GM18499 (cell line): ENCODE results near the gene DHRSX.
"Not testable (repeated sequence)": the region's sequence is repeated elsewhere in the genome, so short reads cannot be mapped to it uniquely, and the experiment has no call there.

Experiments used
- ATAC-seq: cut with Tn5 transposase; IDR thresholded peaks from one replicate; pipeline ENCODE4 v1.9.1; 2021; ENCODE audit warnings: moderate number of reproducible peaks; ENCODE audit not compliant: insufficient read depth, unreplicated experiment

DHRSX gene

DNA sequence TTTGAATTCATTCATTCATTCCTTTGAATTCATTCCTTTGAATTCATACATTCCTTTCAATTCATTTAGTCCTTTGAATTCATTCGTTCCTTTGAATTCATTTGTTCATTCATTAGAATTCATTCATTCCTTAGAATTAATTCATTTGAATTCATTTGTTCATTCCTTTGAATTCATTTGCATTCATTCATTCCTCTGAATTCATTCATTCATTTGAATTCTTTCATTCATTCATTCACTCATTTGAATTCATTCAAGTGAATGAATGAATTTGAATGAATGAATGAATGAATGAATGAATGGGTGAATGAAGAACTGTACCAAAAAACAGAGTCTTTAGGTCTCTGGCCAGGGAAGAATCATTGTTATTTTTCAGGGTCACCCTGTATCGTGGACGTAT is 216.6 kb downstream of the DHRSX start:
- ATAC-seq = no peak

DNA sequence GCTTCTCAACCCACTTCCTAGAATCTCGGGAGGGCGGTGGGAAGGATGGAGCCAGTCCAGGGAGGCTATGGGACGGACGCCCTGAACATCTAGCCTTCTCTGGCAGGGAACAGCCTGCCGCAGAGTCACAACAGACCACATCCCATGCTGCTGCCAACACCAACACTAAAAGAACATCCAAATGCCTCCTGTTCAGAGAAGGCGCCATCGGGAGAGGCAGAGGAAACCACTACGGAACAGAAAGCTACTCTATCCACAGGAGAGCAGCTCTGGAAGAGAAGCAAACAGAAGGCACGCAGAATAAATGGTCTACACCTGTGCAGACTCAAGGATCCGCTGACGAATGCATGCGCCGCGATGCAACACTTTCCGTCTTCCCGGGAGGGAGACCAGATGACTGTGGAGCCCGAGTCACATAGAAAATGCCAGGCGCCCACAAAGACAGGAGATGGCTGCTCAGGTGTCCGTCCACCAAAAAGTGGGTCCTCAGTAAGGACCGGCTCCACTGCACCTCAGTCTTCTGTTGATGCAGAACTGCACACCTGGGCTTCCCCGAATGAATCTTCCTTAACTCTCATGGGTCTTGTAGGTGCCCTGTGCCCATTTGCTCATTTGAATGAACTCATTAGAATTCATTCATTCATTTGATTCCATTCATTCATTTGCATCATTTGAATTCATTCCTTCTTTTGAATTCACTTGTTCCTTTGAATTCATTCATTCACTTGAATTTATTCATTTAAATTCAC is 217.5 kb downstream of the DHRSX start:
- ATAC-seq = no peak

DNA sequence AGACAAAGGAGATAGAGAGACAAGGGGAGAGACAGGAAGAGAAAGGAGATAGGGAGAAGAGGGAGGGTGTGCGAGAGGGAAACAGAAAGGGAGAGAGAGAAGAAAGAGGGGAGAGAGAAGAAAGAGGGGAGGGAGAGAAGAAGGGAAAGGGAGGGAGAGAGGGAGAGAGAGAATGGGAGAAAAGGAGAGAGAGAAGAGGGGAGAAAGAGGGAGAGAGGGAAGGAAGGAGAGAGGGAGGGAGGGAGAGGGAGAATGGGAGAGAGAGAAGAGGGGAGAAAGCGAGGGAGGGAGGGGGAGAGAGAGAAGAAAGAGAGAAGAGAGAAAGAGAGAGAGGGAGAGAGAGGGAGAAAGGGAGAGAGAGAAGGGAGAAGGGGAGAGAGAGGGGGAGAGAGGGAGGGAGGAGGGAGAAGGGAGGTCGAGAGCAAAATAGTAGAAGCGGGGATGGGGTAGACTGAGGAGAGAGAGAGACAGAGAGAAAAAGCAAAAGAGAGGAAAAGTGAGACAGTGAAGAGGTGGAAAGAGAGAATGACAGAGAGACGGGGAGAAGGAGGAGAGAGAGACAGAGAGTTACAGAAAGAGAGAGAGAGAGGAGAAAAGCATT is 218.2 kb downstream of the DHRSX start:
- ATAC-seq = no peak

DNA sequence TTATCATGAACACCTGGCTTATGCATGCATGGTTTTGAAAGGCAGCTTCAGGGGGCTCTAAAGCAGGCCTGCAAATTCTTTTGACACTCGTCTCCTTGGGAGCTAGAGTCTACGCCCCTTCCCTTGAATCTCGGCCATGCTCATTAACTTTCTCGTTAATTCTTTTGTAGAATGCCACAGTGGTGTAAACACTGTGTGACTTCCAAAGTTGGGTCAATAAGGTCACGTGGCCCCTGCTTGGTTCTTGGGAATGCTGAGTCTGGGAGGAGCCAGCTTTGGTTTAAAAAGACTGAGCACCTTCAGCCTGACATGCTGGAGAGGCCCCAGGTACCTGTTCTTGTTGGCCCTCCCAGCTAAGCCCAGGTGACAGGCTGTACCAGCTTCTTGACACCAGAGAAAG is 228.4 kb downstream of the DHRSX start:
- ATAC-seq = no peak

DNA sequence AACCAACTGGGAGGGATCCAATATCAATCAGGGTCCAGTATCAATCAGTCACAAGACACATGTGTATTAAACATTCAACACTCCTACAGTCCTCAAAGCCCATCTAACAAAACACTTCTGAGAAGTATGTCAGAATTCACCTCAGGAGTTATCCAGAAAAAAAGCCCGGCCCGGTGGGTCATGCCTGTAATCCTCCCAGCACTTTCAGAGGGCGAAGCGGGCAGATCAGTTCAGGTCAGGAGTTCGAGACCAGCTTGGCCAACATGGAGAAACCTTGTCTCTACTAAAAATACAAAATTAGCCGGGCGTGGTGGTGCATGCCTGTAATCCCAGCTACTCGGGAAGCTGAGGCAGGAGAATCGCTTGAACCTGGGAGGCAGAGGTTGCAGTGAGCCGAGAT is 229.2 kb downstream of the DHRSX start:
- ATAC-seq = not testable (repeated sequence)

DNA sequence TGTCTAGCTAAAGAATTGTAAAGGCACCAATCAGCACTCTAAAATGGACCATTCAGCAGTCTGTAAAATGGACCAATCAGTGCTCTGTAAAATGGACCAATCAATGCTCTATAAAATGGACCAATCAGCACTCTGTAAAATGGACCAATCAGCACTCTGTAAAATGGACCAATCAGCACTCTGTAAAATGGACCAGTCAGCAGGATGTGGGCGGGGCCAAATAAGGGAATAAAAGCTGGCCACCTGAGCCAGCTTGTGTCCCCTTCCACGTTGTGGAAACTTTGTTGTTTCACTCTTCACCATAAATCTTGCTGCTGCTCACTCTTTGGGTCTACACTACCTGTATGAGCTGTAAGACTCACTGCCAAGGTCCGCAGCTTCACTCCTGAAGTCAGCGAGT is 230.0 kb downstream of the DHRSX start:
- not testable (repeated sequence) for ATAC-seq

DNA sequence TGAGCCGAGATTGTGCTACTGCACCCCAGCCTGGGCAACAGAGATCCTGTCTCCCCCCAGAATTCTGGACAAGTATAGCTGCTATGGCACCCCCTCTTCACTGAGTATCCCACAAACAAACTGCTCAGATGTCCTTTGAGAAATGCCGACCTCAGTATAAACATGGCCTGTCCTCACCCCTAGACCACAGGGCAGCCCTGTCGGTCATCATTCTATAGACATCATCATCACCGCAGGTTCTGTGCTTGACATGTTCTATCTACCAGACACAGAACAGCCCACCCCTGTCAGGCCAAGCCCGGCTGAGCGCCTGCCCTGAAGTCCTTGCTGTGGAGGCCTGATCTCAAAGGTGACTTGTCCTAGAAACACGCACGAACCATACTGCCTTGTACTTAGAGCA is 232.9 kb downstream of the DHRSX start:
- no peak for ATAC-seq

DNA sequence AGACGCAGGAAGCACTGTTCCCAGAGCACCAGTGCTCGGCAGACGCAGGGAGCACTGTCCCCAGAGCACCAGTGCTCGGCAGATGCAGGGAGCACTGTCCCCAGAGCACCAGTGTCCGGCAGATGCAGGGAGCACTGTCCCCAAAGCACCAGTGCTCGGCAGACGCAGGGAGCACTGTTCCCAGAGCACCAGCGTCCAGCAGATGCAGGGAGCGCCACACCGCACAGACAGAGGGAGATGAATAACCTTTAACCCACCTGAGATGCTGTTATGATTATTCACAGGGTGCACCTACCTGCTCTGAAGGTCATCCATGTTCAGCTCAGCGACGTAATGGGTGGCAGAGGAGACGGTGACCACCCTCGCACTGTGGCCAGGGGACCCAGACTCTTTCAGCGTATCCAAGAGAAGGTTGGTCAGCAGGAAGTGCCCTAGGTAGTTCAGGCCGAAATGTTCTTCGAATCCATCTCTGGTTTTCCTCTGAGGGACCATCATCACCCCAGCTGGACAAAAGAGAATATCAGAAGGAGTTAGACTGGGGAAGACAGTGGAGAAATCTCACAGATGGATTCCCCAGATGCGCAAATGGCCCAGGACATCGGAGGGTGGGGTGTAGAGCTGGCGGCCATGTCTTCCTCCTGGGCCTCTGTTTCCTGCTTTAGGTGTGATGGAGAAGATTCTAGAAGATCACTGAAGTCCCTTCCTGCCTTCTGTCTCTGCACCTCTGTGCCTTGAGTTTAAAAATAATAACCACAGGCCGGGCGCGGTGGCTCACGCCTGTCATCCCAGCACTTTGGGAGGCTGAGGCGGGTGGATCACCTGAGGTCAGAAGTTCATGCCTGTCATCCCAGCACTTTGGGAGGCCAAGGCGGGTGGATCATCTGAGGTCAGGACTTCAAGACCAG is 234.1 kb downstream of the DHRSX start:
- ATAC-seq = no peak

DNA sequence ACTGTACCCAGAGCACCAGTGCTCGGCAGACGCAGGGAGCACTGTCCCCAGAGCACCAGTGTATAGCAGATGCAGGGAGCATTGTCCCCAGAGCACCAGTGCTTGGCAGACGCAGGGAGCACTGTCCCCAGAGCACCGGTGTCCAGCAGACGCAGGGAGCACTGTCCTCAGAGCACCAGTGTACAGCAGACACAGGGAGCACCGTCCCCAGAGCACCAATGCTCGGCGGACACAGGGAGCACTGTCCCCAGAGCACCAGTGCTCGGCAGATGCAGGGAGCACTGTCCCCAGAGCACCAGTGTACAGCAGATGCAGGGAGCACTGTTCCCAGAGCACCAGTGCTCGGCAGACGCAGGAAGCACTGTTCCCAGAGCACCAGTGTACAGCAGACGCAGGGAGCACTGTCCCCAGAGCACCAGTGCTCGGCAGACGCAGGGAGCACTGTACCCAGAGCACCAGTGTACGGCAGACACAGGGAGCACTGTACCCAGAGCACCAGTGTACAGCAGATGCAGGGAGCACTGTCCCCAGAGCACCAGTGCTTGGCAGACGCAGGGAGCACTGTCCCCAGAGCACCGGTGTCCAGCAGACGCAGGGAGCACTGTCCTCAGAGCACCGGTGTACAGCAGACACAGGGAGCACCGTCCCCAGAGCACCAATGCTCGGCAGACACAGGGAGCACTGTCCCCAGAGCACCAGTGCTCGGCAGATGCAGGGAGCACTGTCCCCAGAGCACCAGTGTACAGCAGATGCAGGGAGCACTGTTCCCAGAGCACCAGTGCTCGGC is 234.9 kb downstream of the DHRSX start:
- ATAC-seq = not testable (repeated sequence)

DNA sequence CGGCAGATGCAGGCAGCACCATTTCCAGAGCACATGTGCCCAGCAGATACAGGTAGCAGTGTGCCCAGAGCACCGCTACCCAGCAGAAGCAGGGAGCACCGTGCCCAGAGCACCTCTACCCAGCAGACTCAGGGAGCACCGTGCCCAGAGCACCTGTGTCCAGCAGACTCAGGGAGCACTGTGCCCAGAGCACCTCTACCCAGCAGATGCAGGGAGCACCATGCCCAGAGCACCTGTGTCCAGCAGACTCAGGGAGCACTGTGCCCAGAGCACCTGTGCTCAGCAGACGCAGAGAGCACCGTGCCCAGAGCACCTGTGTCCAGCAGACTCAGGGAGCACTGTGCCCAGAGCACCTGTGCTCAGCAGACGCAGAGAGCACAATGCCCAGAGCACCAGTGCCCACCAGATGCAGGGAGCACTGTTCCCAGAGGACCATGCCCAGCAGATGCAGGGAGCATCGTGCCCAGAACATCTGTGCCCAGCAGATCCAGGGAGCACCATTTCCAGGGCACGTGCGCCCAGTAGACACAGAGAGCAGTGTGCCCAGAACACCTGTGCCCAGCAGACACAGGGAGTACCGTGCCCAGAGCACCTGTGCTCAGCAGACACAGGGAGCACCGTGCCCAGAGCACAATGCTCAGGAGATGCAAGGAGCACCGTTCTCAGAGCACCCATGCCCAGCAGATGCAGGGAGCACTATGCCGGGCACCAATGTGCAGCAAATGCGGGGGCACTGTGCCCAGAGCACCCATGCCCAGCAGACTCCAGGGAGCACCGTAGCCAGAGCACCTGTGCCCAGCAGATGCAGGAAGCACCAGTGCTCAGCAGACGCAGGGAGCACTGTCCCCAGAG is 236.4 kb downstream of the DHRSX start:
- ATAC-seq = no peak

DNA sequence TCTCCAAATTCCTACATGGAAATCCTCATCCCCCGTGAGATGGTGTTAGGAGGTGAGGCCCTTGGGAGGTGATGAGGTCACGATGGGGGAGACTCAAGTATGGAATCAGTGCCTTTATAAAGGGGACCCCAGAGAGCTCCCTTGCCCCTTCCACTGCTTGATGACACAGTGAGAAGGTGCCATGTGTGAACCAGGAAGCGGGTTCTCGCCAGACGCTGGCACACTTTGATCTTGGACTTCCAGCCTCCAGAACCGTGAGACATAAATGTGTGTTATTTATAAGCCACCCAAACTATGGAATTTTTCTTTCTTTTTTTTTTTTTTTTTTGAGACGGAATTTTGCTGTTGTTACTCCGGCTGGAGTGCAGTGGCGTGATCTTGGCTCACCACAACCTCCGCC is 237.6 kb downstream of the DHRSX start:
- no peak for ATAC-seq

DNA sequence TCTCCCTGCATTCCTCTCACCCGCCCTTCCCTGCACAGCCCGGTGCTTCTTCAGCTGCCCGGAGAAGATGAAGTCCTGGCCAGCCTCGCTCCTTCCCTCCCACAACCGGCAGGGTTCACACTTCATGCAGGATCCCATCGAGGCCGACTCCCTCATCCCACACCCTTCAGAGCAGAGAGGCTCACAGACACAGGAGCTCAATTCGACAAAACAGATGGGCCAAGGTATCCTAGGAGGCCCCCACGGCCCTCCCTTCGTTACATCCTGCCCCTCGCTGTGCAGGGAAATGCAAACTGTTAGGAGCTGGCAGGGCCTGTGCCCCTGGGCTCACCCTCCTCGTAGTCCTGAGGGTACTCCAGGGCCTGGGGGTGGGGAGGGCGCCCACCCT is 238.1 kb downstream of the DHRSX start:
- ATAC-seq = no peak

DNA sequence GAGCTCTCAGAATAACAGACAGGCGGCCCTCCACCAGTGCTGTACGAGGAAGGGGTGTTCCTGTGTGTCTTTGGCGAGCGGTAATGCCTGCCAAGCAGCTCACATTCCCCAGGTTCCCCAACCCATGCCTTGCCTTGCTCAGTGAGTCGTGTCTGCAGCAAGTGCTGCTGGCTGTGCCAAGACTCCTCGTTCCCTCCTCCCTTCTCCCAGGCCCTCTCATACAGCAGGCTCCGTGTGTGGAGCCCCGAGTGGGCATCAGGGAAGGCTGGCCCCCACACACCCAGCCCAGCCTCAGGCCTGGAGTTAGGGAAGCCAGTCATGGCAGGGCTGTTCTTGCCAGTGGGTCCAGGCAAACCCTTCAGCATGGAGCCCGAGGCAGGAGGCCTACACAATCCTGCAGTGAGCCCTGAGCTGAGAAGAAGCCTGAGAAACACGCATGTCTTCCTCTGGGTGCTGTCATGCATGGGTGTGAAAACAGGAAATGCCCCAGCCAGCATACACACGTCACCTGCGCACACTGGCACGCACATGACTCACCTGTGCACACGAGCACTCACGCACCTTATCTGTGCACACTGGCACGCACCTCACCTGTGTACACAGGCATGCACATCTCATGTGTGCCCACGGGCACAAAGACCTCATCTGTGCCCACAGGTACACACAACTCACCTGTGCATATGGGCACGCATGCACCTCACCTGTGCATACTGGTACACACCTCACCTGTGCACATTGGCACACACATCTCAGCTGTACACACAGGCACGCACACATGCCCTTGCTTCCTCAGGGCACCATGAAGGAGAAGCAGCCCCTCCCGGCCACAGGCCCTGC is 238.7 kb downstream of the DHRSX start:
- ATAC-seq = no peak

DNA sequence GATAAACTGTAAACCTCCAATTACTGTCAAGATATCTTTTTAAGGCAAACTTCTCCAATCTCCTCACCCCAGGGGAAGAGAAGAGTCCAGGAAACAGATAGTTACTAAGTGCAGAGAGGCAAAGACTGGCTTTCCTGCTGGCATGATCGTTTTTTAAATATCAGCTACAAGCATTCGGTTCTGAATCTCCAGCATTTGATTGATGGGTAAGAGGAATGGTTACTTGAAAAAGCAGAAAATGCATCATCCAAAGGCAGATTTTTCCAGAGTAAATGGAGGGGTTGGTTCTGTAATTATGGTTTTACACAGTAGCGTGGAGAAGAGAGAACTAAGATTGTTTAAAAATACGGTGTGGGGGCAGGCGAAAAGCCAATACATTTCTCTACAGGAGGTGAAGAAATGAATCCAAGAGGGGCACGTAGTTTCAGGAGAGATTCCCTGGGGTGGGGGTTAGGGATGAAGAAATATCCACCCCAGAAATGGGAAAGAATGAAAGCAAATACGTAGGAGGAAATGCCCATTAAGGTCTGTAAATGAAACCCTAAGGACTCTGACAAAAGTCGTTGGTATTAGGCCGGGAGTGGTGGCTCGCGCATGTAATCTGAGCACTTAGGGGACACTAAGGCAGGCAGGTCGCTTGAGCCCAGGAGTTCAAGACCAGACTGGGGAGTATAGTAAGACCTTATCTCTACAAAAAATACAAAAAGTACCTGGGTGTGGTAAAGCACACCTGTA is 248.3 kb downstream of the DHRSX start:
- no peak for ATAC-seq

DNA sequence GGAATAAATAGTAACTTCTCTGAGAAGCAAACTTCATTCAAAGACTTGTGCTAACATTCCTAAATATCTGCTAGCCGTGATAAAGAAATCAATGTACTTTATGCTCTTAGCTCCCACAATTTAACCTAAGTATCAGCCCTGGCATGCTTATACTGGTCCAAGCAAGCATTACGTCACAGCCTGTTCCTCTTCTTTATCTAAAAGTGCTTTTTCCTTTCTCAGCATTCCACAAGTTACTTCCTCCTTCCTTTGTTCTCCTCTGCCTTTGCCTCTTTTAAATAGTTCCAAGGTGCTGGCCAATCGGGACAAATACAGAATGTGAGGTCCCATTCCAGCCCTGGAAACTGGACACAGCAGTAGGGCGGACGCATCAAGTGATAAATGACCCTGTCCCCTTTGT is 249.6 kb downstream of the DHRSX start:
- ATAC-seq = no peak

DNA sequence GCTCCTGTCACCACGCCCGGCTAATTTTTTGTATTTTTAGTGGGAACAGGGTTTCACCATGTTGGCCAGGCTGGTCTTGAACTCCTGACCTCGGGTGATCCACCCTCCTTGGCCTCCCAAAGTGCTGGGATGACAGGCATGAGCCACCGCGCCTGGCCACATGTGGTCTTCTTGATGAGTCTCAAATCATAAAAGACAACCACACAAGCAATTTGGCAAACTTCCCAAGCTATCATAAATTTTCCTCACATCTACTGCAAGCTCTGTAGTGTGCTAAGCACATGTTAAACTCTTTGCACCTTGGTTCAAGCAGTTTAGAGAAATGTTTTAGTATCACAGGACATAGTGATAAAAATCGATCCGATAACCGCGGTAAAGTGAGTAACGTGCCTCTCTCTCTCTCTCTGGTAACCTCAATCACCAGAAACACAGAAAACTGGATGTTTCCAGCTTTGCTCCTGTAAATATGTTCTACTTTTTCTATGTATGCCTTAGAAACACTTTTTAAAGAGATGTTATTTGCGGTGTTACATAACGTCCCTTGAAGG is 256.8 kb downstream of the DHRSX start:
- ATAC-seq = no peak

DNA sequence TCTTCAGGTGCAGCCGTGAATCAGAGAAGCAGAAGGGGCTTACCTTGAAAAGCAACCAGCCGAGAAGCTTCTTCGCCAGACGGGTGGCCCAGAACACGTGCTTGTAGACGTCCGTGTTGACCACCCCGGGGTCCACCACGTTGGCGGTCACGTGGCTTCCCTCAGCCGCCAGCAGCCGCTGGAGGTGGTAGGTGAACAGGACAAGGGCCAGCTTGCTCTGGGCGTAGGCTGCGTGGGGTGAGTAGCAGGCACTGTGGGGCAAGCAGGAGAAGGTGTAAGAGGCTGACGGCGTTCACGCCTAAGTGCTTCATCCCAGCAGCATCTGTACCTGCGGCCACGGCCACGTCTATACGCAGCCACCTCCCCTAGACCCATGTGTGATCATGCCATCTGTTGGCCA is 257.8 kb downstream of the DHRSX start:
- ATAC-seq = no peak

DNA sequence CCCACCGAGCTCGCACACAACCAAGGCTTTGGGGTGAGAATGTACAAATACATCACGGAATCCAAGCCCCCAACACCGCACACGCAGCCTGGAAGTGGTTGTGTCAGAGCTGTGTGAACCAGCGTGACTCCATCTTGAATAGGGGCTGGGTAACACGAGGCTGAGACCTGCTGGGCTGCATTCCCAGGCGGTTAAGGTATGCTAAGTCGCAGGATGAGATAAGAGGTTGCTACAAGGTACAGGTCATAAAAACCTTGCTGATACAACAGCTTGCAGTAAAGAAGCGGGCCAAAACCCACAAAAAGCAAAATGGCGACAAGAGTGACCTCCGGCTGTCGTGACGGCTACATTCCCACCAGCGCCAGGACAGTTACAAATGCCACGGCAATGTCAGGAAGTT is 258.4 kb downstream of the DHRSX start:
- no peak for ATAC-seq
